KMS-11 (cell line): ENCODE results near the gene CD46.

Experiments
- H2AFZ ChIP-seq: fragments of 200-600 bp; sonication (generic); 2 replicates; pipeline ENCODE4 v1.6.1; 2016; ENCODE audit warnings: antibody characterized with exemption, mixed run types, low read depth
- H3K27ac ChIP-seq: fragments of 200-600 bp; sonication (generic); 2 replicates; pipeline ENCODE4 v1.6.1; 2016; ENCODE audit warnings: mild to moderate bottlenecking, mixed run types
- H3K27me3 ChIP-seq: fragments of 200-600 bp; sonication (generic); 2 replicates; pipeline ENCODE4 v1.6.1; 2017; ENCODE audit warnings: mild to moderate bottlenecking, low read depth, mixed run types, moderate library complexity; ENCODE audit not compliant: insufficient read depth
- H3K36me3 ChIP-seq: fragments of 200-600 bp; sonication (generic); 2 replicates; pipeline ENCODE4 v1.6.1; 2017; ENCODE audit warnings: mild to moderate bottlenecking, mixed run types; ENCODE audit not compliant: insufficient read depth
- H3K4me1 ChIP-seq: fragments of 200-600 bp; sonication (generic); 2 replicates; pipeline ENCODE4 v1.6.1; 2016; ENCODE audit warnings: mild to moderate bottlenecking, low read depth, mixed run types; ENCODE audit not compliant: poor library complexity, severe bottlenecking
- H3K4me2 ChIP-seq: fragments of 200-600 bp; sonication (generic); 2 replicates; pipeline ENCODE4 v1.7.0; 2016; ENCODE audit warnings: mild to moderate bottlenecking, mixed run types
- H3K4me3 ChIP-seq: fragments of 200-600 bp; sonication (generic); IDR thresholded peaks from 2 replicates; pipeline ENCODE4 v1.6.1; 2017; ENCODE audit warnings: low read depth, low read length, mixed read lengths; ENCODE audit not compliant: insufficient read depth
- H3K79me2 ChIP-seq: fragments of 200-600 bp; sonication (generic); 2 replicates; pipeline ENCODE4 v1.6.1; 2016; ENCODE audit warnings: low read depth, mixed run types; ENCODE audit not compliant: insufficient read depth
- H3K9ac ChIP-seq: fragments of 200-600 bp; sonication (generic); 2 replicates; pipeline ENCODE4 v1.6.1; 2016; ENCODE audit warnings: mild to moderate bottlenecking, mixed run types
- H4K20me1 ChIP-seq: fragments of 200-600 bp; sonication (generic); 2 replicates; pipeline ENCODE4 v1.6.1; 2016; ENCODE audit warnings: mild to moderate bottlenecking, mixed run types; ENCODE audit not compliant: insufficient read depth
- CTCF ChIP-seq: fragments of 200-600 bp; sonication (generic); conservative IDR thresholded peaks from 2 replicates; pipeline ENCODE4 v1.6.1; 2017; ENCODE audit warnings: low read depth, mild to moderate bottlenecking, antibody characterized with exemption, low read length, moderate library complexity, mixed read lengths

Gene CD46

GRCh38 chr1:207787776-207788175 lies 35.9 kb downstream of the CD46 start:
- Histone ChIP-seq H4K20me1 (no peaks in the 10 kb centered on the region), H2AFZ (no peak overlapping the region), H3K4me1 (peaks cover 8% of the 10 kb centered on the region), H3K36me3 (peaks cover 11% of the 10 kb centered on the region; the same call in 1 of the 2 replicates), H3K4me2 (no peak overlapping the region), H3K4me3 (no peak overlapping the region), H3K9ac (no peak overlapping the region), H3K79me2 (no peaks in the 10 kb centered on the region), H3K27ac (no peak overlapping the region), H3K27me3 (no peaks in the 10 kb centered on the region)
- TF ChIP-seq CTCF = no peak

GRCh38 chr1:207789386-207789785 lies 37.5 kb downstream of the CD46 start:
- Histone ChIP-seq H3K4me2 (no peak overlapping the region), H3K27me3 (no peaks in the 10 kb centered on the region), H4K20me1 (no peaks in the 10 kb centered on the region), H3K79me2 (no peaks in the 10 kb centered on the region), H2AFZ (no peak overlapping the region), H3K27ac (no peak overlapping the region), H3K9ac (no peak overlapping the region), H3K4me1 (peaks cover 20% of the 10 kb centered on the region), H3K36me3 (peaks cover 7% of the 10 kb centered on the region; the same call in 1 of the 2 replicates), H3K4me3 (no peak overlapping the region)
- no peak for TF ChIP-seq CTCF

DNA sequence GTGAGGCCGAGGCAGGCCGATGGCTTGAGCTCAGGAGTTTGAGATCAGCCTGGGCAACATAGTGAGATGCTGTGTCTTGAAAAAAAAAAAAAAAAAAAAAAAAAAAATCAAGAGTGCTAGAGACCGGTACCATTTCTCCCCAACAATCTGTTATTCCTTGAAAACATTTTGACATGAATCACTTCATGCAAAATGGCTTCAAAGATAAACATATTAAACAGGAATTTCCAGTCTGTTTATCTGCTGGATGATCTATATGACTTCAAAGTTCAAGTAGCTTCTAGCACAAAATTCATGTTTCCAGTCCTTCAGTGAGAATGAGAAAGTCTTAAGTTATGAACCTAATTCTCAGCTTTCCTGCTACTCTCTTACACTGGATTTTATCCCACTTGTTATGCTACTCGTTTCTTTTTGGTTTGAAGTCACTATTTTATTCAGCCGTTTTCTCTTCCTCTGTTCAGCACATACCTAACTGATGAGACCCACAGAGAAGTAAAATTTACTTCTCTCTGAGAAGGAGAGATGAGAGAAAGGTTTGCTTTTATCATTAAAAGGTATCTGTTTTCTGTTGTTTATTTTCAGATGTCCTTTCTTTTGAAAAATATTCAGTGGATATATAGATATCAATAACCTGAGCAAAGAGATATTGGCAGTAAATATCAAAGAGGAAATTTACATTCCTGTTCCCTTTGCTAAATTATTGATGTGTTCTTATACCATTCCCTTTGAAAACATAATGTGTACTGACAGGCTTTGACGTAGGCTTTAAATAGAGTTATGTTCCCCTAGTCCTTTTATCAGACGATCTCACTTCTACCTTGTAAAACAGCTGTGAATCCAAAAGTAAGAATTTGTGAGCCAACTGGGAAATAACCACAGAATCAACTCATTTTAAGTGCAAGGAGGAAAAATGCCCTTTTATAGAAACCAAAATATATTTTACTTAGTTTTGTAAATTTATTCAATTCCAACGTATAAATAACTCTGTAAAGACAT lies 38.2 kb downstream of the CD46 start:
- Histone ChIP-seq H3K79me2 (no peaks in the 10 kb centered on the region), H3K36me3 (peaks cover 7% of the 10 kb centered on the region; the same call in 1 of the 2 replicates), H3K9ac (no peak overlapping the region), H4K20me1 (no peaks in the 10 kb centered on the region), H3K4me2 (no peak overlapping the region), H3K4me1 (peaks cover 20% of the 10 kb centered on the region), H3K27me3 (no peaks in the 10 kb centered on the region), H3K4me3 (no peak overlapping the region), H3K27ac (no peak overlapping the region), H2AFZ (no peak overlapping the region)
- no peak for TF ChIP-seq CTCF

GRCh38 chr1:207791290-207791689 lies 39.4 kb downstream of the CD46 start:
- no peaks in the 10 kb centered on the region for H3K27me3 ChIP-seq
- no peaks in the 10 kb centered on the region for H3K79me2 ChIP-seq
- H2AFZ ChIP-seq = no peak overlapping the region
- H3K27ac ChIP-seq = no peak overlapping the region
- no peaks in the 10 kb centered on the region for H4K20me1 ChIP-seq
- no peak overlapping the region for H3K4me3 ChIP-seq
- 0 out of 2 replicates have a peak, but pooled peaks cover 7% of the 10 kb centered on the region for H3K36me3 ChIP-seq
- H3K4me1 ChIP-seq = peaks cover 20% of the 10 kb centered on the region
- no peak for TF ChIP-seq CTCF
- H3K4me2 ChIP-seq = no peak overlapping the region
- no peak overlapping the region for H3K9ac ChIP-seq
